Large intestine (tissue), 3 donors: Measurements from ENCODE around the gene CPNE2. TPM values are rescaled to one million over a fixed set of nuclear protein-coding genes. Genes with fewer than 3 reads are reported as not detected.

ENCODE experiments used
- DNase-seq, 2 donors: peaks; one replicate each; pipeline versions ENCODE4 v3.0.0 to v3.0.0-alpha.2; 2013
- H3K27ac ChIP-seq: one replicate; pipeline ENCODE4 v1.5.1; 2013; ENCODE audit warnings: low read length
- H3K27me3 ChIP-seq: 2 replicates; pipeline ENCODE4 v1.6.1; 2013; ENCODE audit warnings: low read length; ENCODE audit not compliant: control insufficient read depth, insufficient read depth
- H3K36me3 ChIP-seq: 2 replicates; pipeline ENCODE4 v1.6.1; 2013; ENCODE audit warnings: low read length; ENCODE audit not compliant: control insufficient read depth, insufficient read depth
- H3K4me1 ChIP-seq: one replicate; pipeline ENCODE4 v1.6.1; 2013; ENCODE audit warnings: low read length; ENCODE audit not compliant: control insufficient read depth, insufficient read depth
- H3K4me3 ChIP-seq: one replicate; pipeline ENCODE4 v1.5.1; 2013; ENCODE audit warnings: low read length
- H3K9me3 ChIP-seq: one replicate; pipeline ENCODE4 v1.6.1; 2013; ENCODE audit warnings: mild to moderate bottlenecking, low read depth, low read length, moderate library complexity; ENCODE audit not compliant: control insufficient read depth
- WGBS: methylation state at CpG from one replicate; pipeline ENCODE4 v1.1.5; 2013; ENCODE audit warnings: low lambda C conversion rate; ENCODE audit not compliant: insufficient coverage; 5-methylcytosine and 5-hydroxymethylcytosine counted together
- polyA plus RNA-seq: library from polyadenylated mRNA; unstranded; fragments of 120-200 nt; gene quantifications from one replicate; pipeline ENCODE4 v1.2.1, GENCODE V29; 2013

The CPNE2 gene
- polyA plus RNA-seq, 1 donor: 22.6 TPM

GRCh38 chr16:57145046-57146021 is 53.0 kb downstream of the CPNE2 start:
- no peaks in the 10 kb centered on the region for H3K27me3 ChIP-seq
- WGBS: 17% methylated on average over 1 of the region's 14 CpGs
- DNase-seq: peak; percentile 44 to 60
- H3K4me3 ChIP-seq: no peak overlapping the region
- peaks cover 14% of the 10 kb centered on the region for H3K4me1 ChIP-seq
- H3K36me3 ChIP-seq: peaks cover 8% of the 10 kb centered on the region
- H3K27ac ChIP-seq: no peak overlapping the region
- H3K9me3 ChIP-seq: no peaks in the 10 kb centered on the region

- no peak overlapping the region for H3K27ac ChIP-seq
- no peaks in the 10 kb centered on the region for H3K27me3 ChIP-seq
- H3K36me3 ChIP-seq: peaks cover 8% of the 10 kb centered on the region
- no peak overlapping the region for H3K4me3 ChIP-seq
- no peak for DNase-seq
- H3K4me1 ChIP-seq: peaks cover 14% of the 10 kb centered on the region
- H3K9me3 ChIP-seq: no peaks in the 10 kb centered on the region
- WGBS: no CpG with 5 or more reads among the region's 24 CpGs
Observed at GRCh38 chr16:57146040-57146647, 53.8 kb downstream of the CPNE2 start.

- no peaks in the 10 kb centered on the region for H3K9me3 ChIP-seq
- H3K27me3 ChIP-seq: no peaks in the 10 kb centered on the region
- no peak overlapping the region for H3K27ac ChIP-seq
- WGBS: no CpG with 5 or more reads among the region's 5 CpGs
- H3K36me3 ChIP-seq: peaks cover 10% of the 10 kb centered on the region
- DNase-seq: no peak
- H3K4me3 ChIP-seq: no peak overlapping the region
- peaks cover 14% of the 10 kb centered on the region for H3K4me1 ChIP-seq
Observed at GRCh38 chr16:57146735-57147134, 54.4 kb downstream of the CPNE2 start.

- H3K27me3 ChIP-seq: no peaks in the 10 kb centered on the region
- no peak for DNase-seq
- no peaks in the 10 kb centered on the region for H3K9me3 ChIP-seq
- H3K4me1 ChIP-seq: peaks cover 14% of the 10 kb centered on the region
- H3K27ac ChIP-seq: no peak overlapping the region
- no peak overlapping the region for H3K4me3 ChIP-seq
- no CpG with 5 or more reads among the region's 14 CpGs for WGBS
- peaks cover 17% of the 10 kb centered on the region for H3K36me3 ChIP-seq
Observed at GRCh38 chr16:57147381-57148221, 55.2 kb downstream of the CPNE2 start.

GRCh38 chr16:57148481-57148880 is 56.1 kb downstream of the CPNE2 start:
- DNase-seq: no peak
- Histone ChIP-seq H3K4me3 (no peak overlapping the region), H3K36me3 (peaks cover 24% of the 10 kb centered on the region), H3K27me3 (no peaks in the 10 kb centered on the region), H3K9me3 (no peaks in the 10 kb centered on the region), H3K27ac (no peak overlapping the region), H3K4me1 (peaks cover 14% of the 10 kb centered on the region)
- WGBS: no CpG with 5 or more reads among the region's 6 CpGs

GRCh38 chr16:57149391-57149790 is 57.0 kb downstream of the CPNE2 start:
- H3K4me1 ChIP-seq: peaks cover 10% of the 10 kb centered on the region
- no peaks in the 10 kb centered on the region for H3K27me3 ChIP-seq
- WGBS: no CpG with 5 or more reads among the region's 10 CpGs
- H3K9me3 ChIP-seq: no peaks in the 10 kb centered on the region
- peaks cover 33% of the 10 kb centered on the region for H3K36me3 ChIP-seq
- no peak overlapping the region for H3K4me3 ChIP-seq
- DNase-seq: no peak
- no peak overlapping the region for H3K27ac ChIP-seq

GRCh38 chr16:57150682-57151330 is 58.4 kb downstream of the CPNE2 start:
- H3K4me1 ChIP-seq: peaks cover 2% of the 10 kb centered on the region
- no peak for DNase-seq
- no CpG with 5 or more reads among the region's 9 CpGs for WGBS
- H3K36me3 ChIP-seq: peaks cover 43% of the 10 kb centered on the region
- no peaks in the 10 kb centered on the region for H3K9me3 ChIP-seq
- H3K27ac ChIP-seq: no peak overlapping the region
- no peaks in the 10 kb centered on the region for H3K27me3 ChIP-seq
- no peak overlapping the region for H3K4me3 ChIP-seq

- DNase-seq: no peak
- Histone ChIP-seq H3K36me3 (peaks cover 43% of the 10 kb centered on the region), H3K9me3 (no peaks in the 10 kb centered on the region), H3K27me3 (no peaks in the 10 kb centered on the region), H3K4me1 (no peaks in the 10 kb centered on the region), H3K27ac (no peak overlapping the region), H3K4me3 (no peak overlapping the region)
- WGBS: no CpG with 5 or more reads among the region's 2 CpGs
Observed at GRCh38 chr16:57151369-57151768, 59.0 kb downstream of the CPNE2 start.

GRCh38 chr16:57152096-57153093 is 60.0 kb downstream of the CPNE2 start:
- H3K4me1 ChIP-seq: no peaks in the 10 kb centered on the region
- H3K27ac ChIP-seq: no peak overlapping the region
- no peak overlapping the region for H3K4me3 ChIP-seq
- no peaks in the 10 kb centered on the region for H3K27me3 ChIP-seq
- no CpG with 5 or more reads among the region's 4 CpGs for WGBS
- H3K36me3 ChIP-seq: peaks cover 48% of the 10 kb centered on the region
- DNase-seq: no peak
- H3K9me3 ChIP-seq: no peaks in the 10 kb centered on the region
